Upper lobe of left lung (tissue), 4 donors: ENCODE measurements around the gene ZNF878.
"Not testable (repeated sequence)": the region's sequence is repeated elsewhere in the genome, so short reads cannot be mapped to it uniquely, and the experiment has no call there.

ENCODE experiments used
- CTCF ChIP-seq, 6 experiments: fragments of 450-650 bp in 4 of 6; fragments of 200-600 bp in 2 of 6; sonication (generic) in 2 of 6; IDR thresholded peaks; one replicate each; pipeline ENCODE4 v1.5.1; 2016 to 2019; ENCODE audit warnings: antibody characterized with exemption in 6 of 6
- EP300 ChIP-seq, 4 donors: sonication (generic); formaldehyde crosslinking; IDR thresholded peaks; one replicate each; pipeline ENCODE4 v1.5.1; 2017; ENCODE audit warnings: antibody characterized with exemption in 4 of 4, control low read depth in 2 of 4
- POLR2A ChIP-seq, 4 donors: fragments of 450-650 bp; IDR thresholded peaks; one replicate each; pipeline ENCODE4 v1.5.1; 2016 to 2017; ENCODE audit warnings: antibody characterized with exemption in 4 of 4, mild to moderate bottlenecking in 2 of 4
- POLR2AphosphoS5 ChIP-seq, 2 donors: sonication (generic); formaldehyde crosslinking; IDR thresholded peaks; one replicate each; pipeline ENCODE4 v1.5.1; 2017; ENCODE audit warnings: antibody characterized with exemption in 2 of 2

GRCh38 chr19:12076331-12076730, 23.6 kb upstream of the ZNF878 start:
- not testable (repeated sequence) for TF ChIP-seq POLR2A, CTCF, EP300, POLR2AphosphoS5 (IDR thresholded peaks at IDR 0.05)
